Lower lobe of right lung (tissue), 2 donors: ENCODE measurements around the gene TMEM51. TPM values are rescaled to one million over a fixed set of nuclear protein-coding genes. Genes with fewer than 3 reads are reported as not detected.
A peak's percentile ranks its signal among the peaks of the same experiment; 100 is the strongest.

Experiments
- ATAC-seq, 2 donors: fragments of 200-7000 bp; cut with Tn5 transposase; one replicate each; pipeline ENCODE4 v1.9.1; 2020 to 2022; ENCODE audit warnings: mild to moderate bottlenecking in 2 of 2, moderate library complexity in 2 of 2
- DNase-seq: peaks from one replicate; pipeline ENCODE4 v3.0.0-alpha.2; 2020
- H3K27ac ChIP-seq: fragments of 200-600 bp; one replicate; pipeline ENCODE4 v1.8.0; 2022
- H3K27me3 ChIP-seq: fragments of 200-600 bp; one replicate; pipeline ENCODE4 v1.8.0; 2022; ENCODE audit warnings: low read depth
- H3K36me3 ChIP-seq: fragments of 200-600 bp; one replicate; pipeline ENCODE4 v1.8.0; 2022; ENCODE audit warnings: mild to moderate bottlenecking
- H3K4me1 ChIP-seq: fragments of 200-600 bp; one replicate; pipeline ENCODE4 v1.8.0; 2022
- H3K4me3 ChIP-seq: fragments of 200-600 bp; one replicate; pipeline ENCODE4 v1.8.0; 2022; ENCODE audit warnings: mild to moderate bottlenecking
- H3K9me3 ChIP-seq: fragments of 200-600 bp; one replicate; pipeline ENCODE4 v1.8.0; 2022
- intact Hi-C: fragments of 100-400 bp; cut with DNase I; formaldehyde crosslinking; loops from one replicate; pipeline ENCODE4 v1.11.0; 2022
- total RNA-seq: library from RNA; stranded (reverse); fragmentation: NEBNext Ultra II Directional; extraction: Animal tissue kit (Norgen Biotek cat#: 25700); gene quantifications from one replicate; pipeline ENCODE4 v1.2.1, GENCODE V29; 2021
- TF ChIP-seq, protein P1 (sequence below): fragments of 200-600 bp; IDR thresholded peaks from one replicate; pipeline ENCODE4 v1.8.0; 2022; ENCODE audit warnings: antibody characterized with exemption, mild to moderate bottlenecking
- donor health status: DM: no; HTN: yes; CAD: no; lungs with severe emphysema.

Gene TMEM51
- total RNA-seq, 1 donor from 2014 or later, result 18.4 TPM

DNA sequence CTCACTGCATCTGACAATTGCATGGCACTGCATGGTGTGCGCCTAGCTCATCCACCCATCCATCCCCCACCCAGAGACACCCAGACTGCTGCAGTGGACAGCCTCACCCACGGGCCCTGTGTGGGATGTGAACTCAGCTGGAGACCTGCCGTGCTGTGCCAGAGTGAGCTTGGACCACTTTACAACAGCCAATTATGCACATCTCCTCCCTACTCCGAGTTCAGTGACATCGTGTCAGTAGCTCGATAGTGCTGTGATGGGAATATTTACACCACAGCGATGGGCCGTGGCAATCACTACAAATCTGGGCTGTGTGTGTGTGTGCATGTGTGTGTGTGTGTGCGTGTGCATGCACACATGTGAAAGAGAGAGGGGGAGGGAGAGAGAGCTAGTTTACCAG is 42.5 kb downstream of the TMEM51 start:
- Histone ChIP-seq H3K27ac (no peak overlapping the region), H3K9me3 (no peaks in the 10 kb centered on the region), H3K27me3 (no peaks in the 10 kb centered on the region), H3K4me1 (peaks cover 10% of the 10 kb centered on the region), H3K4me3 (no peak overlapping the region), H3K36me3 (no peaks in the 10 kb centered on the region)
- ATAC-seq (no peak), DNase-seq (no peak)
- TF ChIP-seq, protein P1, sequence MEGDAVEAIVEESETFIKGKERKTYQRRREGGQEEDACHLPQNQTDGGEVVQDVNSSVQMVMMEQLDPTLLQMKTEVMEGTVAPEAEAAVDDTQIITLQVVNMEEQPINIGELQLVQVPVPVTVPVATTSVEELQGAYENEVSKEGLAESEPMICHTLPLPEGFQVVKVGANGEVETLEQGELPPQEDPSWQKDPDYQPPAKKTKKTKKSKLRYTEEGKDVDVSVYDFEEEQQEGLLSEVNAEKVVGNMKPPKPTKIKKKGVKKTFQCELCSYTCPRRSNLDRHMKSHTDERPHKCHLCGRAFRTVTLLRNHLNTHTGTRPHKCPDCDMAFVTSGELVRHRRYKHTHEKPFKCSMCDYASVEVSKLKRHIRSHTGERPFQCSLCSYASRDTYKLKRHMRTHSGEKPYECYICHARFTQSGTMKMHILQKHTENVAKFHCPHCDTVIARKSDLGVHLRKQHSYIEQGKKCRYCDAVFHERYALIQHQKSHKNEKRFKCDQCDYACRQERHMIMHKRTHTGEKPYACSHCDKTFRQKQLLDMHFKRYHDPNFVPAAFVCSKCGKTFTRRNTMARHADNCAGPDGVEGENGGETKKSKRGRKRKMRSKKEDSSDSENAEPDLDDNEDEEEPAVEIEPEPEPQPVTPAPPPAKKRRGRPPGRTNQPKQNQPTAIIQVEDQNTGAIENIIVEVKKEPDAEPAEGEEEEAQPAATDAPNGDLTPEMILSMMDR, result no peak
- intact Hi-C loops, result no loop called here

DNA sequence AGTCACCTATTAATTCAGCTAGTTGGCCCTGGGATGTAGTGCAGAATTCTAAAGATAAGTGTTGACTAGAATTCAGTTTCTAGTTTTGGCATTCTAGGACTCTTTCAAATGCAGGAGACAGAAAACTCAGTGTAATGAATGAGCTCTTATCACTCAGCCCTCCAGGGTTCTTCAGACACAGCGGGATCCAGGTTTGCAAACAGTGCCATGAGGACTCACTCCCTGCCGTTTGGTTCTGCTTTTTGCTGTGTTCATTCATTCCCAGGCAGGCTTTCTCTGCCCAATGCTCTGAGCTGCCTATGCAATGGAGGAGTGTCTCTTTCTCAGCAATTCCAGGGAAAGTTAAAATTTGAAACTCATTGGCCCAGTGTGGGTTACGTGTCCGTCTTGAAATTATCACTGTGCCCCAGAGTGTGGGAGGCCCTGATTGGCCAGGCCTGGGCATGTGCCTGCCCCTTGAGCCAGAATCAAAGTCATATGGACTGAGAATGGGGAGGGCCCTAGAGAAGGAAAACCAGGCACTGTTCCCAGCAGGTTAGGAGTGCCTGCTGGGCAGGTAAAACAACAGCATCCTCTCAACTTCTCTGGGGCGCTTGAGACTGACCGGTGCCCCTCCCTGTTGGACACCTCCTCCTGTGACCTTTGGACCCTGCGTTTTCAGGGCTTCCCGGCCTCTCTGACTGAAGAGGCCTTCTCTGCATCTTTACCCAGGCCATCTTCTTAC is 43.4 kb downstream of the TMEM51 start:
- Histone ChIP-seq H3K4me1 (peaks cover 13% of the 10 kb centered on the region), H3K36me3 (no peaks in the 10 kb centered on the region), H3K27ac (no peak overlapping the region), H3K9me3 (no peaks in the 10 kb centered on the region), H3K4me3 (no peak overlapping the region), H3K27me3 (no peaks in the 10 kb centered on the region)
- TF ChIP-seq, protein P1, result no peak
- intact Hi-C loops, result no loop called here
- ATAC-seq, result peak; percentile 81 to 86
- no peak for DNase-seq

DNA sequence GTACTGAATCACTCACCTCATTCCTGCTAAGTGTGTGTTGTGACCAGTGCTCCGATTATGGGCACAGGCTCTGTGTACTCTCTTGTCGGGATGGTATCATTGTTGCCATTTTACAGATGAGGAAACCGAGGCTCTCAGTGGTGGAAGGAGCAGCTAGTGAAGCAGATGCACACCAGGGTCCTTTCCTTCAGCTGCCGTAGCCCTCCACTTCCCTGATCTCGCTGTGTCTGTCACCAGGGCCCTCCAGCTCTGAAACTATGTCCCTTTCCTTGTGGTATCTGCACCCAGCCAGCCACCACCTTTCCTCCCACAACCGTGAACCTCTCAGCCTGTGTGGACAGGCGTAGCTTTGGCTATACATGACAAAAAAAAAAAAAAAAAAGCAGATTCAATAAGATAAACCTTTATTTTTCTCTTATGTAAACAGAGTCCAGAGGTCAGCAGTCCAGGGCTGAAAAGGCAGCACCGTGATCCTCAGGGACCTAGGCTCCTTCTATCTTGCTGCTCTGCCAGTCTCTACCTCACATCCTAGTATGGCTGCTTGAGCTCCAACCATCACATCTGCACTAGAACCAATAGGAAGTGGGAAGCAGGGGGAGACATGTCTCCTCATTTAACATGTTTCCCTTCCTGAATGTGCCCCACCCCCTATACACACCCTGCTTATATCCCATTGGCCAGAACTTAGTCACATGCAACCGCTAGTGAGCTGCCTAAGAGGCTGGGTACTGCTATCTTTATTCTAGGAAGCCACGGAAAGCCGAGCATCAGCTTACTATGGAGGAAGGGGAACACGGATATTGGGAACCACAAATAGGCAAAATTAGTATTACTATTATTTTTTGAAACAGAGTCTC is 44.3 kb downstream of the TMEM51 start:
- TF ChIP-seq, protein P1, result no peak
- H3K27me3 ChIP-seq, result no peaks in the 10 kb centered on the region
- no peak for ATAC-seq
- H3K36me3 ChIP-seq, result no peaks in the 10 kb centered on the region
- H3K4me1 ChIP-seq, result peaks cover 16% of the 10 kb centered on the region
- intact Hi-C loops, result no loop called here
- H3K9me3 ChIP-seq, result no peaks in the 10 kb centered on the region
- H3K4me3 ChIP-seq, result no peak overlapping the region
- DNase-seq, result no peak
- no peak overlapping the region for H3K27ac ChIP-seq

DNA sequence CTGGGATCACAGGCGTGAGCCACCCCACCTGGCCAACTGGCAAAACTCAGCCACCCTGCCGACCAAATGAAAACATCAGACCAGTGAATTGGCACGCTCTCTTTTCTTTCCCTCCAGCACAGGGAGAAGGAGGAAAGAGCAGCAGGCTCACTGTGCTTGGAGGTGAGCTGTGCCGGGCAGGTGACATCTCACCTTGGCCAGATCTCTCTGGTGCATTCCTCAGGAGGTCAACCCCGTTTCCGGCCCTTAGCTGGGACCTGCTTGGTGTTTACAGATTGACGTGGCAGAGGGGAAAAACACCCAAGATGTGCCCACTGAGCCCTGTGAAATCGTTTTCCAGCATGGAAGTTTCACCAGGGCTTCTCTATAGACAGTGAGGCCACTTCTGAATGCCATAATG is 45.1 kb downstream of the TMEM51 start:
- Histone ChIP-seq H3K9me3 (no peaks in the 10 kb centered on the region), H3K4me1 (peaks cover 16% of the 10 kb centered on the region), H3K4me3 (no peak overlapping the region), H3K27ac (no peak overlapping the region), H3K27me3 (no peaks in the 10 kb centered on the region), H3K36me3 (no peaks in the 10 kb centered on the region)
- intact Hi-C loops, result no loop called here
- ATAC-seq (no peak), DNase-seq (no peak)
- TF ChIP-seq, protein P1, result no peak

DNA sequence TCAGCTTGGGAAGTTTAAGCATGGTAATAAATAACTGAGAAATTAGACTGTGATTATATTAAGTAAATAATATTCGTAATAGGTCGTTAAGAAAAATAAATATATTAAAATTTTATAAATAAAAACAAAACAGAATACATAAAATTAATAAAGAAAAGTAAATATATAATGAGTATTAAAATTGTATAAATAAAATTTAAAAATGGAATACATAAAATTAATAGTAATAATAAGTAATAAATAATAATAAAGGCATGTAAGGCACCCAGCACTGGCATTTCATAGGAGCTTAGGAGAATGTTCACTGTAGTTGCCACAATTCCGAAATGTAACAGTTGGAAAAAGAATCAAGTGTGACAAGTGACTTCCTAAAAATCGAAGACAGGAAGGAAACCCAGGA is 47.7 kb downstream of the TMEM51 start:
- TF ChIP-seq, protein P1, result no peak
- H3K27me3 ChIP-seq, result no peaks in the 10 kb centered on the region
- no peaks in the 10 kb centered on the region for H3K9me3 ChIP-seq
- intact Hi-C loops, result no loop called here
- no peak overlapping the region for H3K27ac ChIP-seq
- DNase-seq (no peak), ATAC-seq (no peak)
- peaks cover 16% of the 10 kb centered on the region for H3K4me1 ChIP-seq
- H3K36me3 ChIP-seq, result no peaks in the 10 kb centered on the region
- no peak overlapping the region for H3K4me3 ChIP-seq
